Esophagus squamous epithelium (tissue), 4 donors: ENCODE measurements around the gene DRD3.

ENCODE experiments used
- CTCF ChIP-seq, 6 experiments: fragments of 450-650 bp in 4 of 6; fragments of 200-600 bp in 2 of 6; sonication (generic) in 2 of 6; IDR thresholded peaks; one replicate each; pipeline ENCODE4 v1.5.1; 2016 to 2019; ENCODE audit warnings: antibody characterized with exemption in 6 of 6, mild to moderate bottlenecking in 4 of 6, moderate library complexity in 4 of 6
- POLR2A ChIP-seq, 4 donors: fragments of 450-650 bp; IDR thresholded peaks; one replicate each; pipeline ENCODE4 v1.6.1; 2017; ENCODE audit warnings: antibody characterized with exemption in 4 of 4, mild to moderate bottlenecking in 4 of 4, moderate library complexity in 3 of 4

GRCh38 chr3:114110439-114110838 is 68.4 kb downstream of the DRD3 start:
- TF ChIP-seq CTCF (IDR thresholded peaks at IDR 0.05) (no peak), POLR2A (IDR thresholded peaks at IDR 0.05) (no peak)
